GM10266 (cell line): ENCODE measurements around the gene SIVA1.

Experiments used
- DNase-seq: peaks from one replicate; pipeline ENCODE4 v3.0.0; 2012; ENCODE audit errors: extremely low spot score
- CTCF ChIP-seq: IDR thresholded peaks from 2 replicates; pipeline ENCODE4 v1.5.1; 2012; ENCODE audit warnings: mild to moderate bottlenecking, low read depth; ENCODE audit not compliant: control insufficient read depth, insufficient read depth; ENCODE audit errors: missing control alignments

Gene SIVA1

GRCh38 chr14:104806625-104807465 is 53.9 kb downstream of the SIVA1 start:
- TF ChIP-seq CTCF = no peak

GRCh38 chr14:104808456-104808855 is 55.5 kb downstream of the SIVA1 start:
- TF ChIP-seq CTCF = no peak
- DNase-seq = no peak

More at GRCh38 chr14:104806625-104807465, 53.9 kb downstream of the SIVA1 start:
- no peak for DNase-seq
